Right cardiac atrium (tissue), 5 donors: ENCODE measurements around the gene FKBP3. TPM values are rescaled to one million over a fixed set of nuclear protein-coding genes. Genes with fewer than 3 reads are reported as not detected.
A peak's percentile ranks its signal among the peaks of the same experiment; 100 is the strongest.
"Not testable (repeated sequence)": the region's sequence is repeated elsewhere in the genome, so short reads cannot be mapped to it uniquely, and the experiment has no call there.

Experiments used
- ATAC-seq, 2 donors: fragments of 200-7000 bp; cut with Tn5 transposase; one replicate each; pipeline versions ENCODE4 v1.8.0 to v1.9.1; 2020; ENCODE audit warnings: moderate library complexity in 2 of 2, mild to moderate bottlenecking in 1 of 2
- DNase-seq, 3 donors: peaks; one replicate each; pipeline ENCODE4 v3.0.0-alpha.2; 2020
- H3K27ac ChIP-seq: one replicate; pipeline ENCODE4 v1.5.1; 2013; ENCODE audit warnings: mild to moderate bottlenecking, low read length, control low read depth, moderate library complexity
- H3K27me3 ChIP-seq: one replicate; pipeline ENCODE4 v1.6.1; 2013; ENCODE audit not compliant: control insufficient read depth, insufficient read depth
- H3K4me1 ChIP-seq: one replicate; pipeline ENCODE4 v1.6.1; 2013; ENCODE audit warnings: low read length; ENCODE audit not compliant: control insufficient read depth, insufficient read depth
- H3K4me3 ChIP-seq: one replicate; pipeline ENCODE4 v1.5.1; 2013; ENCODE audit warnings: low read length, control low read depth
- H3K9me3 ChIP-seq: one replicate; pipeline ENCODE4 v1.6.1; 2013; ENCODE audit warnings: low read length; ENCODE audit not compliant: control insufficient read depth
- WGBS: extraction: QIAGEN DNeasy Blood & Tissue Kit; methylation state at CpG from one replicate; pipeline ENCODE4 v1.1.7; 2013; 5-methylcytosine and 5-hydroxymethylcytosine counted together
- intact Hi-C, 4 donors: fragments of 100-400 bp; cut with DNase I; formaldehyde crosslinking; loops; one replicate each; pipeline versions ENCODE4 v1.11.0 to v1.14.0; 2022 to 2023
- polyA plus RNA-seq: library from polyadenylated mRNA; stranded (reverse); fragments of 200-250 nt; gene quantifications from one replicate; pipeline ENCODE4 v1.2.3, GENCODE V29; 2013
- total RNA-seq, 4 donors: library from RNA; stranded (reverse); fragmentation: NEBNext Ultra II Directional; extraction: Animal tissue kit (Norgen Biotek cat#: 25700); gene quantifications; one replicate each; pipeline ENCODE4 v1.2.1, GENCODE V29; 2021
- donor health status: healthy with polysubstance abuse.
- donor health status: DM: no; HTN: yes; CAD: no.
- donor health status: DM: no; HTN: no; CAD: no.
- donor health status: DM: no; HTN: yes; CAD: no; lungs with severe emphysema.
- donor health status: DM: yes; HTN: yes; CAD: no.

The FKBP3 gene
- total and polyA plus RNA-seq, 5 donors: 81.4 to 189 (median 90.6) TPM

GRCh38 chr14:45083617-45083975 lies 50.7 kb downstream of the FKBP3 start:
- 1% methylated on average over 10 of the region's 10 CpGs for WGBS
- DNase-seq (no peak), ATAC-seq (no peak)
- H3K4me3 ChIP-seq: peak overlapping the region; percentile 48
- no peak overlapping the region for H3K27ac ChIP-seq
- H3K4me1 ChIP-seq: peaks cover 3% of the 10 kb centered on the region
- no peaks in the 10 kb centered on the region for H3K9me3 ChIP-seq
- intact Hi-C loops: no loop called here
- no peaks in the 10 kb centered on the region for H3K27me3 ChIP-seq

GRCh38 chr14:45082420-45082819 lies 51.9 kb downstream of the FKBP3 start:
- no peak for DNase-seq
- H3K27me3 ChIP-seq: no peaks in the 10 kb centered on the region
- H3K27ac ChIP-seq: no peak overlapping the region
- no peak overlapping the region for H3K4me3 ChIP-seq
- no peaks in the 10 kb centered on the region for H3K9me3 ChIP-seq
- H3K4me1 ChIP-seq: peaks cover 3% of the 10 kb centered on the region
- intact Hi-C loops: no loop called here
- WGBS: 89% methylated on average over 2 of the region's 2 CpGs
- no peak for ATAC-seq

GRCh38 chr14:45081096-45081495 lies 53.2 kb downstream of the FKBP3 start:
- H3K4me1 ChIP-seq, H3K9me3 ChIP-seq, H3K27ac ChIP-seq, ATAC-seq, H3K4me3 ChIP-seq, intact Hi-C loops, H3K27me3 ChIP-seq, DNase-seq: not testable (repeated sequence)
- WGBS: 93% methylated on average over 3 of the region's 3 CpGs

- H3K9me3 ChIP-seq, ATAC-seq, intact Hi-C loops, H3K4me1 ChIP-seq, H3K27me3 ChIP-seq, H3K4me3 ChIP-seq, H3K27ac ChIP-seq: not testable (repeated sequence)
- DNase-seq: peak in 1 of 3 donors; percentile 59
- WGBS: 98% methylated on average over 40 of the region's 40 CpGs
Measured at GRCh38 chr14:45080416-45080968, 53.8 kb downstream of the FKBP3 start.

GRCh38 chr14:45078323-45078722 lies 56.0 kb downstream of the FKBP3 start:
- intact Hi-C loops: no loop called here
- WGBS: 89% methylated on average over 1 of the region's 1 CpG
- DNase-seq (no peak), ATAC-seq (no peak)
- no peaks in the 10 kb centered on the region for H3K9me3 ChIP-seq
- no peaks in the 10 kb centered on the region for H3K4me1 ChIP-seq
- H3K27ac ChIP-seq: no peak overlapping the region
- H3K4me3 ChIP-seq: no peak overlapping the region
- H3K27me3 ChIP-seq: no peaks in the 10 kb centered on the region

GRCh38 chr14:45073231-45073879 lies 60.9 kb downstream of the FKBP3 start:
- intact Hi-C loops: no loop called here
- 69% methylated on average over 5 of the region's 5 CpGs for WGBS
- H3K27me3 ChIP-seq: no peaks in the 10 kb centered on the region
- no peak overlapping the region for H3K4me3 ChIP-seq
- DNase-seq (no peak), ATAC-seq (no peak)
- H3K9me3 ChIP-seq: no peaks in the 10 kb centered on the region
- no peak overlapping the region for H3K27ac ChIP-seq
- no peaks in the 10 kb centered on the region for H3K4me1 ChIP-seq

- H3K4me1 ChIP-seq: no peaks in the 10 kb centered on the region
- no peak overlapping the region for H3K4me3 ChIP-seq
- no peaks in the 10 kb centered on the region for H3K9me3 ChIP-seq
- intact Hi-C loops: no loop called here
- WGBS: 94% methylated on average over 6 of the region's 6 CpGs
- ATAC-seq (no peak), DNase-seq (no peak)
- H3K27me3 ChIP-seq: no peaks in the 10 kb centered on the region
- no peak overlapping the region for H3K27ac ChIP-seq
Measured at GRCh38 chr14:45072126-45072525, 62.2 kb downstream of the FKBP3 start.

GRCh38 chr14:45070215-45070614 lies 64.1 kb downstream of the FKBP3 start:
- Histone ChIP-seq H3K27ac (no peak overlapping the region), H3K4me1 (no peaks in the 10 kb centered on the region), H3K4me3 (no peak overlapping the region), H3K27me3 (no peaks in the 10 kb centered on the region), H3K9me3 (no peaks in the 10 kb centered on the region)
- 96% methylated on average over 1 of the region's 1 CpG for WGBS
- ATAC-seq (no peak), DNase-seq (no peak)
- intact Hi-C loops: no loop called here

GRCh38 chr14:45068396-45068795 lies 65.9 kb downstream of the FKBP3 start:
- H3K9me3 ChIP-seq: no peaks in the 10 kb centered on the region
- no peaks in the 10 kb centered on the region for H3K27me3 ChIP-seq
- ATAC-seq (no peak), DNase-seq (no peak)
- intact Hi-C loops: no loop called here
- no peak overlapping the region for H3K4me3 ChIP-seq
- H3K4me1 ChIP-seq: no peaks in the 10 kb centered on the region
- no peak overlapping the region for H3K27ac ChIP-seq
- 92% methylated on average over 3 of the region's 3 CpGs for WGBS

GRCh38 chr14:45066667-45067066 lies 67.6 kb downstream of the FKBP3 start:
- DNase-seq (no peak), ATAC-seq (no peak)
- no peaks in the 10 kb centered on the region for H3K27me3 ChIP-seq
- intact Hi-C loops: no loop called here
- no peaks in the 10 kb centered on the region for H3K4me1 ChIP-seq
- no peak overlapping the region for H3K4me3 ChIP-seq
- H3K9me3 ChIP-seq: no peaks in the 10 kb centered on the region
- 95% methylated on average over 3 of the region's 3 CpGs for WGBS
- no peak overlapping the region for H3K27ac ChIP-seq

- 63% methylated on average over 2 of the region's 2 CpGs for WGBS
- ATAC-seq (no peak), DNase-seq (no peak)
- Histone ChIP-seq H3K4me3 (no peak overlapping the region), H3K27me3 (no peaks in the 10 kb centered on the region), H3K27ac (peak overlapping the region; percentile 80), H3K9me3 (no peaks in the 10 kb centered on the region), H3K4me1 (no peaks in the 10 kb centered on the region)
- intact Hi-C loops: no loop called here
Measured at GRCh38 chr14:45065956-45066355, 68.3 kb downstream of the FKBP3 start.
